HepG2 (cell line): ENCODE results near the gene TRAPPC12. TPM values are rescaled to one million over a fixed set of nuclear protein-coding genes. Genes with fewer than 3 reads are reported as not detected.

ENCODE experiments used
- CAMTA2 ChIP-seq: sonication (generic); formaldehyde crosslinking; IDR thresholded peaks from 2 replicates; pipeline ENCODE4 v1.4.0; 2020; ENCODE audit warnings: mild to moderate bottlenecking, missing genetic modification reagents, borderline replicate concordance
- KAT8 ChIP-seq: IDR thresholded peaks from 2 replicates; pipeline ENCODE4 v1.6.1; 2016; ENCODE audit warnings: missing genetic modification reagents, missing compliant biosample characterization
- MIXL1 ChIP-seq: IDR thresholded peaks from 2 replicates; pipeline ENCODE4 v1.6.1; 2016
- MNT ChIP-seq: fragments of 450-650 bp; IDR thresholded peaks from 2 replicates; pipeline ENCODE4 v1.6.1; 2016
- NCOA1 ChIP-seq: sonication (generic); formaldehyde crosslinking; IDR thresholded peaks from 2 replicates; pipeline ENCODE4 v1.9.0; 2021; ENCODE audit warnings: missing genetic modification reagents
- NFKBIZ ChIP-seq: IDR thresholded peaks from 2 replicates; pipeline ENCODE4 v1.6.1; 2018; ENCODE audit warnings: missing genetic modification reagents, missing compliant biosample characterization
- SP140L ChIP-seq: sonication (generic); formaldehyde crosslinking; IDR thresholded peaks from 2 replicates; pipeline ENCODE4 v1.4.0; 2020; ENCODE audit warnings: missing genetic modification reagents, borderline replicate concordance
- ZNF572 ChIP-seq: sonication (generic); formaldehyde crosslinking; IDR thresholded peaks from 2 replicates; pipeline ENCODE4 v1.5.1; 2020; ENCODE audit warnings: mild to moderate bottlenecking, missing genetic modification reagents
- ZNF644 ChIP-seq: IDR thresholded peaks from 2 replicates; pipeline ENCODE4 v1.6.1; 2016; ENCODE audit warnings: low read depth
- ZNF678 ChIP-seq: sonication (generic); formaldehyde crosslinking; IDR thresholded peaks from 2 replicates; pipeline ENCODE4 v1.4.0; 2020; ENCODE audit warnings: mild to moderate bottlenecking, missing genetic modification reagents
- ZSCAN20 ChIP-seq: sonication (generic); formaldehyde crosslinking; IDR thresholded peaks from 2 replicates; pipeline ENCODE4 v1.4.0; 2020; ENCODE audit warnings: missing genetic modification reagents, mild to moderate bottlenecking, borderline replicate concordance
- polyA plus RNA-seq, 8 experiments: library from polyadenylated mRNA; depleted of rRNA in 3 of 8; stranded (reverse) in 7 of 8; unstranded in 1 of 8; fragments of >200 nt; fragmentation: Illumina TruSeq in 4 of 8; extraction: Trizol in 4 of 8; gene quantifications; 2 replicates each; pipeline versions ENCODE4 v1.2.1 to v1.2.3, GENCODE V29; 2011 to 2016; ENCODE audit warnings: low read depth in 4 of 8, missing spikeins in 1 of 8, mixed read lengths in 1 of 8; ENCODE audit not compliant: insufficient read depth in 1 of 8
- total RNA-seq, 5 experiments: library from RNA; depleted of rRNA; stranded (reverse); fragments of >200 nt; fragmentation: Illumina TruSeq; extraction: Trizol; gene quantifications; 2 replicates each; pipeline ENCODE4 v1.2.3, GENCODE V29; 2016; ENCODE audit warnings: low read depth in 1 of 5
- TF ChIP-seq, protein P1 (sequence below): conservative IDR thresholded peaks from 2 replicates; pipeline ENCODE4 v1.6.1; 2018; ENCODE audit warnings: missing genetic modification reagents
- TF ChIP-seq, protein P2 (sequence below): sonication (generic); formaldehyde crosslinking; IDR thresholded peaks from 2 replicates; pipeline ENCODE4 v1.4.0; 2020; ENCODE audit warnings: missing genetic modification reagents, borderline replicate concordance
- TF ChIP-seq, protein P3 (sequence below): sonication (generic); formaldehyde crosslinking; IDR thresholded peaks from 2 replicates; pipeline ENCODE4 v1.4.0; 2020; ENCODE audit warnings: mild to moderate bottlenecking, missing genetic modification reagents

Gene TRAPPC12
- total and polyA plus RNA-seq, 2 of the 13 experiments (the other 11 are each of a cell fraction or from before 2014, with no cell fraction given), result 46.4 to 97.7 TPM

GRCh38 chr2:3379647-3380534 is at the start of gene TRAPPC12 (continued):
- TF ChIP-seq, protein P1, sequence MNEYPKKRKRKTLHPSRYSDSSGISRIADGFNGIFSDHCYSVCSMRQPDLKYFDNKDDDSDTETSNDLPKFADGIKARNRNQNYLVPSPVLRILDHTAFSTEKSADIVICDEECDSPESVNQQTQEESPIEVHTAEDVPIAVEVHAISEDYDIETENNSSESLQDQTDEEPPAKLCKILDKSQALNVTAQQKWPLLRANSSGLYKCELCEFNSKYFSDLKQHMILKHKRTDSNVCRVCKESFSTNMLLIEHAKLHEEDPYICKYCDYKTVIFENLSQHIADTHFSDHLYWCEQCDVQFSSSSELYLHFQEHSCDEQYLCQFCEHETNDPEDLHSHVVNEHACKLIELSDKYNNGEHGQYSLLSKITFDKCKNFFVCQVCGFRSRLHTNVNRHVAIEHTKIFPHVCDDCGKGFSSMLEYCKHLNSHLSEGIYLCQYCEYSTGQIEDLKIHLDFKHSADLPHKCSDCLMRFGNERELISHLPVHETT (CRISPR knock-in tag), result 0 out of 2 replicates have a peak, but pooled peaks have one; percentile 74
- TF ChIP-seq, protein P2, sequence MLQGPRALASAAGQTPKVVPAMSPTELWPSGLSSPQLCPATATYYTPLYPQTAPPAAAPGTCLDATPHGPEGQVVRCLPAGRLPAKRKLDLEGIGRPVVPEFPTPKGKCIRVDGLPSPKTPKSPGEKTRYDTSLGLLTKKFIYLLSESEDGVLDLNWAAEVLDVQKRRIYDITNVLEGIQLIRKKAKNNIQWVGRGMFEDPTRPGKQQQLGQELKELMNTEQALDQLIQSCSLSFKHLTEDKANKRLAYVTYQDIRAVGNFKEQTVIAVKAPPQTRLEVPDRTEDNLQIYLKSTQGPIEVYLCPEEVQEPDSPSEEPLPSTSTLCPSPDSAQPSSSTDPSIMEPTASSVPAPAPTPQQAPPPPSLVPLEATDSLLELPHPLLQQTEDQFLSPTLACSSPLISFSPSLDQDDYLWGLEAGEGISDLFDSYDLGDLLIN (CRISPR knock-in tag), result no peak; the same call in 1 of the 2 replicates
- TF ChIP-seq SP140L (CRISPR knock-in tag) (no peak), NCOA1 (CRISPR knock-in tag) (peak; percentile 98), ZNF678 (CRISPR knock-in tag) (peak; percentile 95), CAMTA2 (peak; percentile 99), MIXL1 (CRISPR knock-in tag) (peak; percentile 81), ZNF572 (CRISPR knock-in tag) (peak; percentile 99), MNT (peak; percentile 50), ZSCAN20 (CRISPR knock-in tag) (no peak; the same call in 1 of the 2 replicates), NFKBIZ (CRISPR knock-in tag) (no peak), ZNF644 (CRISPR knock-in tag) (no peak; the same call in 1 of the 2 replicates), KAT8 (CRISPR knock-in tag) (peak; percentile 98)
- TF ChIP-seq, protein P3, sequence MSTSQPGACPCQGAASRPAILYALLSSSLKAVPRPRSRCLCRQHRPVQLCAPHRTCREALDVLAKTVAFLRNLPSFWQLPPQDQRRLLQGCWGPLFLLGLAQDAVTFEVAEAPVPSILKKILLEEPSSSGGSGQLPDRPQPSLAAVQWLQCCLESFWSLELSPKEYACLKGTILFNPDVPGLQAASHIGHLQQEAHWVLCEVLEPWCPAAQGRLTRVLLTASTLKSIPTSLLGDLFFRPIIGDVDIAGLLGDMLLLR, result peak; percentile 97
